ENCODE results near the gene TNFRSF12A. TPM values are rescaled to one million over a fixed set of nuclear protein-coding genes. Genes with fewer than 3 reads are reported as not detected.

Gene TNFRSF12A, protein sequence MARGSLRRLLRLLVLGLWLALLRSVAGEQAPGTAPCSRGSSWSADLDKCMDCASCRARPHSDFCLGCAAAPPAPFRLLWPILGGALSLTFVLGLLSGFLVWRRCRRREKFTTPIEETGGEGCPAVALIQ
- 461 to 723 TPM (median 621 TPM) in 5 replicates for total RNA-seq (2022; extraction: Qiagen RNA extraction)

DNA sequence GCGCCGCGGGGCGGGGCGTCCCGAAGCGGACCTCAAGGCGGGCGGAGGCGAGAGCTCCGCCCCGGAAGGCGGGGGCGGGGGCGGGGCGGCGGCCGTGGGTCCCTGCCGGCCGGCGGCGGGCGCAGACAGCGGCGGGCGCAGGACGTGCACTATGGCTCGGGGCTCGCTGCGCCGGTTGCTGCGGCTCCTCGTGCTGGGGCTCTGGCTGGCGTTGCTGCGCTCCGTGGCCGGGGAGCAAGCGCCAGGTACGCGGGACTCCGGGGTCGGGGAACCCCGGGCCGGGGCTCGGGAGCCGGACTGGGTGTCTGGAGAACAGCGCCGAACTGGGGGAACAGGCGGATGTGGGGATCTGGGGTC is at the start of gene TNFRSF12A:
Gene TNFRSF12A (plus strand): TSS at position 122 of the 357 bp plus-strand sequence. CDS start 30 bp downstream, at position 152.

DNA sequence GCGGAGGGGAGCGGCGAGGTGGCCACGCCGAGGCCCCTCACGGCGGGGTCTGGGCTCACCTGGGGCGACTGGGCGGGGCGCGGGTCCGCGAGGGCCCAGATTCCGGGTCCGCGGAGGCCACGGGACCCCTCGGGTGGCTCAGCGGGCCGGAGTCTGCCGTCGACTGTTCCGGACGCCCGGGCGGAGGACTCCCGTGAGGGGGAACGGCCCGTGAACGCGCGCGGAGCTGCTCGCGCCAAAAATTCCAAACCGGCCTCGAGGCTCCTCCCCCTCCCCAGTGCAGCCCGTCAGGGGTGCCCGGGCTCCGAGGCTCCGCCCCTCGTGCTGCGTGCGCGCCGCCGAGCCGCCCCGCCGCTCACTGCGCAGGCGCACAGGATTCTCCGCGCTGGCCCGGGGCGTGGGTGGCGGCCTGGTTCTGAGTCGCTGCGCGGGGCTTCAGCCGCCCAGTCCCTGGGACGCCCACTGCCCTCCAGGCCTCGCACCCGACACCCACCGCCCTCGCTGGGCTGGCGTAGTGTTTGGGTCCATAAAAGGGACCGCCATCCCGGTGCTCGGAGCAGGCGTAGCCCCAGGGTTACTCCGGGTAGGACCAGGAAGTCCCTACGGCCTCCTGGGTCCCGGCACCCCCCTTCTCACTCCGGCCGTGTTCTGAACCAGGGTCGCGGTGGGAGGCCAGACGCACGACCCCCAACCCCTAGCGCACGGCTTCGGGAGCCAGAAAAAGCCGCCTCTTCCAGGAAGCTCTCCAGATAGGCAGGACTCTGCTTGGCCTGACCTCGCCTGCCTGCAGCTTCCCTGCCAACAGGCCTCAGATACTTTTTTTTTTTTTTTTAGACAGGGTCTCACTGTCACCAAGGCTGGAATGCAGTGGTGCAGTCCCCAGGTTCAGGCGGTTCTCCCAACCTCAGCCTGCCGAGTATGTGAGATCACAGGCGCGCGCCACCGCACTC is 39.7 kb upstream of the TNFRSF12A start, which contains the start of gene PKMYT1:
Gene PKMYT1 (minus strand): TSS at position 220 of the 950 bp plus-strand sequence. CDS start 789 bp downstream, outside the sequence.

DNA sequence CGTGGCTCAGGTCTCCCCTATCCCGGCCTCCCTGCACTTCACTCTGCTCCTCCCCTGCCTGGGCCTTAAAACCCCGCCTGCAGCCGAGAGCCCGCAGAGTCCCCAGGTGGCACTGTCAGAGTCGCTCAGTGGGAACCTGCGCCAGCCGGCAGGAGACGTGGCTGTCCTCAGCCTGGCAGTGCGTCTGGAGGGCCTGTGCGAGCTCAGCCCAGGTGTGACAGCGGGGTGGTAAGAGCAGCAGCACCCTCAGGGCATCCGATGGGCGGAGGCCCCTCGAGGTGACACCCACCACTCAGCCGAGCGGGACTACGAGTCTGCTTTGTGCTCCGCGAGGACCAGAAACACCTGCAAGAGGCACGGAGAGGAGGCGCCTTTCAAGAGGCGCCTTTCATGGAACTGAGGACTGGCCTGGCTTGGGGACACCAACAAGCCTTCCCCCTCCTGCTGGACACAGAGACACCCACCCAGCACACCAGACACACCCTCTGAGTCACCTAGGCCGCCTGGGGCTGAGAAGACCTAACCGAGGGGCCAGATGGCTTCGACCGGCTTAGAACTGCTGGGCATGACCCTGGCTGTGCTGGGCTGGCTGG is 7.2 kb upstream of the TNFRSF12A start, which contains the start of gene CLDN9:
Gene CLDN9 (plus strand): TSS at position 96 of the 593 bp plus-strand sequence. CDS start 440 bp downstream, at position 536.

DNA sequence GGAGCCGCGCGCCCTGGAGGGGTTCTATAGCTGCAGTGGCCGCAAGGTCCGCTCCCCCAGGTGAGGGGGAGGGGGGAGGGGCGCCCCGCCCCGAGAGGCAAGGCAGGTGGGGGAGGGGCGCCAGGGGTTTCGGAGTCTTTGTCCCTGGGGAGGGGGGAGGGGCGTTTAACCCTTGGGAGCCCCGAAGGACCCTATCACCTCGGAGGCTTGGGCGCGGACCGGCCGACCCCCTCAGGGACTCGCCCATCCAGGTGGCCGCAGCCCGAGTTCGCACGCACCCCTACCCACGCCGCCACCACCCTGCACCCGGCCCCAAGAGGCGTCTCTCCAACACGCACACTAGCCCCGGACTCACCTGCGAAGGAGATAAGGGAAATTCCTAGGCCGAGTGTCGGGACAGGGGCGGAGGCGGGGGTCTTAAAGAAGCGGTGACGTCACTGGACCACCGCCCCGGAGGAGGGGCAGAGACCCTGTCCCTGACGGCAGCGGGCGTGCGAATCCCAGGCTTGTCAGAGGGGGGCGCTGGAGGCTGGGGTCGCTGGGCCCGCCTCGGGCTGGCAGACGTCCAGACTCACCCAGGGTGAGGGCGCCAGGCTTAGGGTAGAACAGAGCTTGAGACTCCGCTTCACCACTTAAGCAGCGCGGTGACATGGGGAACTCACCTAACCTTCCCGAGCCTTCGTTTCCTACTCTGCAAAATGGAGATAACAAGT is 2.2 kb upstream of the TNFRSF12A start, which contains the start of gene CLDN6:
Gene CLDN6 (minus strand): TSS at position 390 of the 713 bp plus-strand sequence. CDS start 2,162 bp downstream, outside the sequence.

DNA sequence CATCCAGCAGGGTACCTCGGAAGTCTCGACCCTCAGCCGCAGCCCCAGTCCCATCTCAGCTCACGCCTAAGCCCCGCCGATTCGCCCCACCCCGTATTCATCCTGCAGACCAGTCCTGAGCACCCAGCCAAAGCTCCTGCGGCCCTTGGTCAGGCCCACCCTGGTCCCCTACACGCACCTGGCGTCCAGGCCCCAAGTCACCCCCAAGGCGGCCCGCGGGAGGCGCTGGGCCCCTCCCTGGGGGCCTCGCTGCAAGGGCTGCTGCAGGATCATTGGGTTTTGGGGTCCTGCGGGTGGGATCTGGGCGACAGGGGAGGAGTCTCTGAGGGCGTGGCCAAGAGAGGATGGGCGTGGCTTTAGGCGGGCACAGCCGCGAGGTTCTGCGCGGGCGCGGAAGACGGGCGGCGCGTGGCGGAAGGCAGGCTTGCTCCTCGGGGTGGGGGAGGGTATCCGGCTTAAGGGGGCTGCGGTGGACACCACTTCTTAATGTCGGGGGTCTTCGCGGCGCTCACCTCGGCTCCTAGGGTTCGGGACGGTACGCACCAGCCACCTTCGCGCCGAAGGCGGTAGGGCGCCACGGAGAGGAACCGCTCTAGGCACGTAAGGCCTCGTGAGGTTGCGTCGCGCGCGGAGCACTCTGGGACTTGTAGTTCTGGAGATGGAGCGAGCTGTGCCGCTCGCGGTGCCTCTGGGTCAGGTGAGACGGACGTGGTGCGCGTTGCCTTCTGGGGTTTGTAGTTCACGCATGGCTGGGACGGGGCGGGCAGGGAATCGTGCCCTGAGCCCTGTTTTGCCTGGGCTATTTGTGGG is 3.7 kb downstream of the TNFRSF12A start, which contains the start of the genes HCFC1R1 and THOC6:
Gene HCFC1R1 (minus strand): TSS at position 274 of the 810 bp plus-strand sequence. CDS start 1 bp downstream, at position 273.
Gene THOC6 (plus strand): TSS at position 367 of the 810 bp plus-strand sequence. CDS start 292 bp downstream, at position 659.

DNA sequence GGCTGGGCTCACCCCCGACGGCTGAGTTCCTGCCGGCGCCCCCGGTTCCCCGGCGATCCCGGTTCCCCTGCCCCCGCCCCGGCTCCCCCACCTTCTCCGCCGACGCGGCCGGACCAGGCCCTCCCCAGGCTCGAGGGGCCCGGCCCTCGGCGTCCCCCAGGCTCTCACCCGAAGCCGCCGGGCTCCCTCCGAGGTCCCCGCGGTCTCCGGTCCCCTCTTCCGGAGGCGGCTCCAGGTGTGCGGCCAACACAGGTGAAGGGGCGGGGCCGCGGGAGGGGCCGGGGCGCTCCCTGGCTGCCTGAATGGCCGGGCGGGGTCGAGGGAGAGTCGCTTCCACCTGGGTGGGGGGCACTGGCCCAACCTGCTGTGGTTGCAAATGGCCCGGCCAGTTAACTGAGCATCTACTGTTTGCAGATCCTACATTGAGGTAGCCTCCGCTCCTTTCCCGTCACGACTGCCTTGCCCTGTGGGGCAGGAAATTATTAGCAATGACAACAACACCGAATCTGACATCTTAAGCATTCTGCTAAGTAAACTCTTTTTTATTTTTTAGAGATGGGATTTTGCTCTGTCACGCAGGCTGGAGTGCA is 16.7 kb downstream of the TNFRSF12A start, which contains the start of gene BICDL2:
Gene BICDL2 (minus strand): TSS at position 219 of the 590 bp plus-strand sequence. CDS start 1,448 bp downstream, outside the sequence.

DNA sequence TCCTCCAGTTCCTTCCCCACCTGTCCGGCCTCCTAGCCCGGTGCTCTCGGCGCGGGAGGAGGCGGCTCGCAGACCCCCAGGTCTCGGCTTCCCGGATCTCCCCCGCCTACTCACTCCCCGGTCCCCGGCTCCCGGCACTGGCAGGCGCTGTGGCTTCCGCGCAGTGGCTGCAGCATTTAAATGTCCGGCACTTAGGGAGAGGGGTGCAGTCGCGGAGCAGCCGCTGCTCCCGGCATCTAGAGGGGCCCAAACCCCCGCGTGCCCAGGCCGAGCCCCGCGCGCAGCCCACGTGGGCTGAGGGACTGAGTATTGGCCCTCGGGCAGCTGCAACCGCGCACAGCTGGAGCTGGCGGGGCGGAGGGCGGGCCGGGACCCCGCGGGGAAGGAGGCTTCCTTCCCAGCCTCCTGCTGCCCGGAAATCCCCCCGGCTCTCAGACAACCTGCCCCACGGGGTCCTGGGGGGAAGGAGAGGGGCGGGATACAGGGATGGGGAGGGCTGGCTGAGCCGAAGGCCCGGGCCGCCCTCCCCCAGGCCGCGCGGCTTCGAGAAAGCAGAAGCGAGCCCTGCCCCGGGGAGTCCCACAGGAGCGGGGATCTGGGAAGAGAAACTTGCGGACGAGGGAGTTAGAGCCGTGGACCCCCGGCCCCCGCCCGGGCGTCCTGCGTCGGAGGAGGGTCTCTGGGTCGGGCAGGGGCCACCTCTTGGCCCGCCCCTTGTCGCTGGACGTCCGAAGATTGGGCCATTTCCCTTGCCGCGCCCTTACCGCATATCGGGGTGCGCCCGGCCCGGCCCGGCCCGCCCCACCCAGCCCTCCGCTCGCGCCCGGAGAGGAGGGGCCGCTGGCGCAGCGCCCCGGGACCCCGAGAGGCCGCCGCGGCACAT is 25.8 kb downstream of the TNFRSF12A start, which contains the start of gene MMP25:
Gene MMP25 (plus strand): TSS at position 804 of the 883 bp plus-strand sequence. CDS start 357 bp downstream, outside the sequence.

DNA sequence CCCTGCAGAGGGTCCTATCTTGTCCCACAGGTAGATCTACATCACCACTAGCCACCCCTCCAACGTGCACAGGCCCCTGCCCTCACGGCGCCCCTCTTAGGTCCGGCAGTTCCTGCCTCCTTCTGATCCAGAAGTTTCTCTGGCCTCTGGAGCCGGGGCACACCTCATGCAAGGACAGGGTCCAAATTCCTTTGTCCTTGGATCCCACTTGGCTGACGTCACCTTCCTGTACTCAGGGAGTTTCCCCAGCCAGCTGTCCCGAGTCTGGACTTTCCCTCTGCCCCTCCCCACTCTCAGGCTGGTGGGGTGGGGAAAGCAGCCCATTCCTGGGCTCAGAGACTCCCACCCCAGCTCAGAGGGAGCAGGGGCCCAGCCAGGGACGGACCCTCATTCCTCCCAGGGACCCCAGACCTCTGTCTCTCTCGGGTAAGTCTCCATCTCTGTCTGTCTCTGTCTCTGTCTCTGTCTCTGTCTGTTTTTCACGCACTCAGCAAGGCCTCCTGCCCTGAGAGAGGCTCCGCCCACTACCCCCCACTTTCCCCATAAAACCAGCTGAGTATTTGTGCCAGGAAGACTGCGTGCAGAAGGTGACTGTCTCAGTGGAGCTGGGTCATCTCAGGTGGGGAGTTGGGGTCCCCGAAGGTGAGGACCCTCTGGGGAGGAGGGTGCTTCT is 45.0 kb downstream of the TNFRSF12A start, which contains the start of gene IL32:
Gene IL32 (plus strand): TSS at position 572 of the 673 bp plus-strand sequence. CDS start 172 bp downstream, outside the sequence.

Other genes with a start within 250 kb of the TNFRSF12A start
- 441 to 526 TPM (median 493 TPM) in 5 replicates for gene ELOB, start 243.1 kb upstream of the TNFRSF12A start, total RNA-seq (2022; extraction: Qiagen RNA extraction)
- gene PRSS33, start 232.8 kb upstream of the TNFRSF12A start, total RNA-seq (2022; extraction: Qiagen RNA extraction), result not detected in 5 replicates
- not detected in 5 replicates for gene PRSS41, start 221.9 kb upstream of the TNFRSF12A start, total RNA-seq (2022; extraction: Qiagen RNA extraction)
- gene PRSS21, start 203.1 kb upstream of the TNFRSF12A start, total RNA-seq (2022; extraction: Qiagen RNA extraction), result 0.14 to 0.35 TPM in 2 of 5 replicates, not detected in the others
- gene ZG16B, start 190.1 kb upstream of the TNFRSF12A start, total RNA-seq (2022; extraction: Qiagen RNA extraction), result 0.74 to 1.2 TPM (median 0.82 TPM) in 5 replicates
- gene PRSS22, start 162.2 kb upstream of the TNFRSF12A start, total RNA-seq (2022; extraction: Qiagen RNA extraction), result 1.2 to 2.8 TPM (median 2.4 TPM) in 5 replicates
- 47.2 to 60.5 TPM (median 56.0 TPM) in 5 replicates for gene FLYWCH2, start 137.2 kb upstream of the TNFRSF12A start, total RNA-seq (2022; extraction: Qiagen RNA extraction)
- gene FLYWCH1, start 108.4 kb upstream of the TNFRSF12A start, total RNA-seq (2022; extraction: Qiagen RNA extraction), result 18.4 to 33.4 TPM (median 28.8 TPM) in 5 replicates
- gene KREMEN2, start 56.1 kb upstream of the TNFRSF12A start, total RNA-seq (2022; extraction: Qiagen RNA extraction), result 0.74 to 2.4 TPM (median 2.2 TPM) in 5 replicates
- gene PAQR4, start 51.0 kb upstream of the TNFRSF12A start, total RNA-seq (2022; extraction: Qiagen RNA extraction), result 29.3 to 49.0 TPM (median 45.3 TPM) in 5 replicates
- 58.3 to 101 TPM (median 92.1 TPM) in 5 replicates for gene PKMYT1, start 39.9 kb upstream of the TNFRSF12A start, total RNA-seq (2022; extraction: Qiagen RNA extraction)
- gene CLDN9, start 7.4 kb upstream of the TNFRSF12A start, total RNA-seq (2022; extraction: Qiagen RNA extraction), result 0.30 to 0.52 TPM (median 0.35 TPM) in 5 replicates
- 0.30 to 0.53 TPM (median 0.35 TPM) in 5 replicates for gene CLDN6, start 2.2 kb upstream of the TNFRSF12A start, total RNA-seq (2022; extraction: Qiagen RNA extraction)
- 204 to 258 TPM (median 252 TPM) in 5 replicates for gene HCFC1R1, start 3.6 kb downstream of the TNFRSF12A start, total RNA-seq (2022; extraction: Qiagen RNA extraction)
- gene THOC6, start 3.7 kb downstream of the TNFRSF12A start, total RNA-seq (2022; extraction: Qiagen RNA extraction), result 24.3 to 39.1 TPM (median 34.7 TPM) in 5 replicates
- not detected in 5 replicates for gene BICDL2, start 16.6 kb downstream of the TNFRSF12A start, total RNA-seq (2022; extraction: Qiagen RNA extraction)
- 0.52 to 1.0 TPM (median 0.90 TPM) in 5 replicates for gene MMP25, start 26.2 kb downstream of the TNFRSF12A start, total RNA-seq (2022; extraction: Qiagen RNA extraction)
- 22.4 to 40.0 TPM (median 27.1 TPM) in 5 replicates for gene IL32, start 45.3 kb downstream of the TNFRSF12A start, total RNA-seq (2022; extraction: Qiagen RNA extraction)
- gene ZSCAN10, start 78.9 kb downstream of the TNFRSF12A start, total RNA-seq (2022; extraction: Qiagen RNA extraction), result 0.03 to 0.05 TPM in 2 of 5 replicates, not detected in the others
- gene ZNF205, start 92.2 kb downstream of the TNFRSF12A start, total RNA-seq (2022; extraction: Qiagen RNA extraction), result 10.8 to 15.5 TPM (median 14.6 TPM) in 5 replicates
- 8.9 to 13.7 TPM (median 11.8 TPM) in 5 replicates for gene ZNF213, start 114.7 kb downstream of the TNFRSF12A start, total RNA-seq (2022; extraction: Qiagen RNA extraction)
- 0.24 to 0.60 TPM (median 0.40 TPM) in 5 replicates for gene OR1F1, start 167.8 kb downstream of the TNFRSF12A start, total RNA-seq (2022; extraction: Qiagen RNA extraction)
- 7.1 to 8.8 TPM (median 8.0 TPM) in 5 replicates for gene ZNF200, start 214.8 kb downstream of the TNFRSF12A start, total RNA-seq (2022; extraction: Qiagen RNA extraction)
- not detected in 5 replicates for gene MEFV, start 236.3 kb downstream of the TNFRSF12A start, total RNA-seq (2022; extraction: Qiagen RNA extraction)

All from A549 treated with CORT108297 at 1 μM for 4 hours (cell line).